HepG2 (cell line): ENCODE results near the gene KCTD21. TPM values are rescaled to one million over a fixed set of nuclear protein-coding genes. Genes with fewer than 3 reads are reported as not detected.

Experiments
- ATAC-seq: fragments of 200-7000 bp; cut with Tn5 transposase; 3 replicates; pipeline ENCODE4 v1.9.1; 2020; ENCODE audit warnings: mild to moderate bottlenecking, moderate library complexity
- BruUV-seq: library from RNA; stranded (reverse); fragments of 400-500 nt; replicated peaks from 2 replicates; lab custom pipeline; 2021; lab: Mats Ljungman, UMichigan
- CTCF ChIA-PET: fragments of 300-600 bp; formaldehyde crosslinking; extraction: SDS; loops from one replicate; lab custom pipeline; 2021; ENCODE audit warnings: low total read pairs, inconsistent platforms, low intra/inter-chr PET ratio; lab: Yijun Ruan, JAX
- POLR2A ChIA-PET: fragments of 350-600 bp; sonication (Branson Sonifier 250); formaldehyde crosslinking; loops from one replicate; lab custom pipeline; 2020; ENCODE audit warnings: antibody characterized with exemption, inconsistent platforms; lab: Yijun Ruan, JAX
- DNase-seq: peaks from one replicate; pipeline ENCODE4 v3.0.0-alpha.2; 2015; ENCODE audit warnings: low spot score
- FAIRE-seq: peaks from 3 replicates; lab custom pipeline; 2011; peaks lifted over from hg19 to GRCh38; lab: Jason Lieb, UNC
- H2AFZ ChIP-seq: one replicate; pipeline ENCODE4 v1.6.1; 2011; ENCODE audit warnings: low read length, inconsistent platforms
- H3K27ac ChIP-seq: fragments of 300-600 bp; 3 replicates; pipeline ENCODE4 v1.8.0; 2011; ENCODE audit warnings: mixed run types, mild to moderate bottlenecking, mixed read lengths, low read length, inconsistent platforms; ENCODE audit not compliant: insufficient read depth; ENCODE audit errors: extremely low read length
- H3K27me3 ChIP-seq, 2 experiments: fragments of 200-600 bp in 1 of 2; 2 replicates in 1 of 2; 3 replicates in 1 of 2; pipeline versions ENCODE4 v1.6.0 to v1.8.0; 2011; ENCODE audit warnings: low read length in 2 of 2, mild to moderate bottlenecking in 2 of 2, moderate library complexity in 2 of 2, inconsistent platforms in 1 of 2; ENCODE audit not compliant: insufficient read depth in 2 of 2, control insufficient read depth in 1 of 2
- H3K36me3 ChIP-seq, 2 experiments: fragments of 200-600 bp in 1 of 2; replicated peaks in 1 of 2; 2 replicates in 1 of 2; 3 replicates in 1 of 2; pipeline versions ENCODE4 v1.5.1 to v1.8.0; 2011; ENCODE audit warnings: low read length in 2 of 2, inconsistent platforms in 1 of 2; ENCODE audit not compliant: insufficient read depth in 2 of 2, control insufficient read depth in 1 of 2
- H3K4me1 ChIP-seq: 2 replicates; pipeline ENCODE4 v1.5.1; 2012; ENCODE audit warnings: low read length, inconsistent platforms; ENCODE audit not compliant: insufficient read depth
- H3K4me2 ChIP-seq: 2 replicates; pipeline ENCODE4 v1.6.0; 2011; ENCODE audit warnings: low read depth, low read length, inconsistent platforms
- H3K4me3 ChIP-seq, 3 experiments: fragments of 200-600 bp in 1 of 3; sonication (generic), shearing (Covaris generic) in 1 of 3; replicated peaks in 1 of 3; 2 replicates each; pipeline ENCODE4 v1.5.1; 2011 to 2016; ENCODE audit warnings: low read length in 3 of 3, inconsistent platforms in 2 of 3, low read depth in 2 of 3, mild to moderate bottlenecking in 2 of 3, control low read depth in 1 of 3, mixed read lengths in 1 of 3; ENCODE audit not compliant: insufficient read depth in 1 of 3
- H3K79me2 ChIP-seq: one replicate; pipeline ENCODE4 v1.6.1; 2011; ENCODE audit warnings: low read length, inconsistent platforms; ENCODE audit not compliant: insufficient read depth
- H3K9ac ChIP-seq: 2 replicates; pipeline ENCODE4 v1.6.0; 2011; ENCODE audit warnings: mild to moderate bottlenecking, low read depth, low read length, inconsistent platforms; ENCODE audit not compliant: insufficient read depth
- H3K9me3 ChIP-seq: 2 replicates; pipeline ENCODE4 v1.5.1; 2012; ENCODE audit warnings: mild to moderate bottlenecking, low read length
- H4K20me1 ChIP-seq: 2 replicates; pipeline ENCODE4 v1.6.0; 2011; ENCODE audit warnings: inconsistent platforms, mild to moderate bottlenecking, low read length, moderate library complexity; ENCODE audit not compliant: insufficient read depth
- ELF1 ChIP-seq: sonication (generic); formaldehyde crosslinking; IDR thresholded peaks from 2 replicates; pipeline ENCODE4 v1.4.0; 2020; ENCODE audit warnings: missing genetic modification reagents
- FOXM1 ChIP-seq: sonication (generic); formaldehyde crosslinking; IDR thresholded peaks from 2 replicates; pipeline ENCODE4 v1.5.0; 2020; ENCODE audit warnings: missing genetic modification reagents
- GTF3A ChIP-seq: sonication (generic); formaldehyde crosslinking; conservative IDR thresholded peaks from 2 replicates; pipeline ENCODE4 v1.4.0; 2020; ENCODE audit warnings: mild to moderate bottlenecking, missing genetic modification reagents
- HOXD1 ChIP-seq: sonication (generic); formaldehyde crosslinking; IDR thresholded peaks from 2 replicates; pipeline ENCODE4 v1.5.0; 2020; ENCODE audit warnings: missing genetic modification reagents
- IRF2 ChIP-seq: IDR thresholded peaks from 2 replicates; pipeline ENCODE4 v1.6.1; 2018; ENCODE audit warnings: missing genetic modification reagents, missing compliant biosample characterization
- KAT7 ChIP-seq: IDR thresholded peaks from 2 replicates; pipeline ENCODE4 v1.6.1; 2018; ENCODE audit warnings: borderline replicate concordance, missing compliant biosample characterization
- KDM5A ChIP-seq: fragments of 200-600 bp; sonication (generic); IDR thresholded peaks from 2 replicates; pipeline ENCODE4 v1.7.0; 2018; ENCODE audit warnings: antibody characterized with exemption, mild to moderate bottlenecking, low read length, borderline replicate concordance
- NCOA2 ChIP-seq: sonication (generic); formaldehyde crosslinking; IDR thresholded peaks from 2 replicates; pipeline ENCODE4 v1.8.0; 2022; ENCODE audit warnings: inconsistent platforms
- TARDBP ChIP-seq: sonication (generic); formaldehyde crosslinking; IDR thresholded peaks from 2 replicates; pipeline ENCODE4 v1.8.0; 2022; ENCODE audit warnings: mild to moderate bottlenecking, missing genetic modification reagents
- U2AF1 ChIP-seq: fragments of 200-400 bp; formaldehyde crosslinking; optimal IDR thresholded peaks from 2 replicates; pipeline ENCODE3; 2017; ENCODE audit warnings: mild to moderate bottlenecking, low read depth, low read length
- ZBTB21 ChIP-seq: sonication (generic); formaldehyde crosslinking; IDR thresholded peaks from 2 replicates; pipeline ENCODE4 v1.4.0; 2020; ENCODE audit warnings: missing genetic modification reagents
- ZNF350 ChIP-seq: sonication (generic); formaldehyde crosslinking; IDR thresholded peaks from 2 replicates; pipeline ENCODE4 v1.4.0; 2020; ENCODE audit warnings: mild to moderate bottlenecking, low read depth, missing genetic modification reagents, borderline replicate concordance
- ZZZ3 ChIP-seq: sonication (generic); formaldehyde crosslinking; IDR thresholded peaks from 2 replicates; pipeline ENCODE4 v1.4.0; 2020; ENCODE audit warnings: missing genetic modification reagents, mild to moderate bottlenecking, borderline replicate concordance
- WGBS: methylation state at CpG from one replicate; pipeline ENCODE4 v1.1.6; 2017; ENCODE audit warnings: low lambda C conversion rate; 5-methylcytosine and 5-hydroxymethylcytosine counted together
- in situ Hi-C: cut with HindIII; loops from 2 replicates; pipeline ENCODE4 v1.10.0; 2017; ENCODE audit warnings: low pct_unique_long_range_greater_than_20kb; ENCODE audit not compliant: extremely low pct_ligation_motif_present
- intact Hi-C: fragments of 100-400 bp; cut with micrococcal nuclease; formaldehyde crosslinking; loops from one replicate; pipeline ENCODE4 v1.10.0; 2022; ENCODE audit not compliant: unreplicated experiment
- polyA plus RNA-seq, 8 experiments: library from polyadenylated mRNA; depleted of rRNA in 3 of 8; stranded (reverse) in 7 of 8; unstranded in 1 of 8; fragments of >200 nt; fragmentation: Illumina TruSeq in 4 of 8; extraction: Trizol in 4 of 8; gene quantifications; 2 replicates each; pipeline versions ENCODE4 v1.2.1 to v1.2.3, GENCODE V29; 2011 to 2016; ENCODE audit warnings: low read depth in 4 of 8, missing spikeins in 1 of 8, mixed read lengths in 1 of 8; ENCODE audit not compliant: insufficient read depth in 1 of 8
- total RNA-seq, 5 experiments: library from RNA; depleted of rRNA; stranded (reverse); fragments of >200 nt; fragmentation: Illumina TruSeq; extraction: Trizol; gene quantifications; 2 replicates each; pipeline ENCODE4 v1.2.3, GENCODE V29; 2016; ENCODE audit warnings: low read depth in 1 of 5
- TF ChIP-seq, protein P1 (sequence below): sonication (generic); formaldehyde crosslinking; conservative IDR thresholded peaks from 2 replicates; pipeline ENCODE4 v1.4.0; 2020; ENCODE audit warnings: missing genetic modification reagents

The KCTD21 gene
- total and polyA plus RNA-seq, 2 of the 13 experiments (the other 11 are each of a cell fraction or from before 2014, with no cell fraction given), result 3.1 to 13.5 TPM

DNA sequence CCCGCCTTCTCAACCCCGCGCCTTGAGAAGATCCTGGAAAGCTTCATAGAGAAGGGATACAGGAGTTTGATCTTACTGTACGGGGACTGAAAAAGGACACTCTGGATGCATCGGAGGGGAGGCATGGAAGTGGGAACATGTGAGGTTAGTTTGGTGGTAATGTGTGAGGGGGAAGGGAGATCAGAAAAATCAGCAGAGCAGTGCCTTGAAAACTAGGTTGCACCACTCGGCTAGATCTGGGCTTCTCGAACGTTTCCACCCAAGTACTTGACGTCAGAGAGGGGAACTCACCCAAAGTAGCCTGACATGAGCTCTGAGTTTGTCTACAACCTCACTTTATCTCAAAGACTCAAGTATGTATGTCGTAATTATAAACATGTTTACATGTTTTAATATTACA lies 14.8 kb upstream of the KCTD21 start:
- FAIRE-seq (no peak), DNase-seq (no peak), ATAC-seq (no peak; the same call in 2 of the 3 replicates)
- Histone ChIP-seq H3K36me3 (peaks cover 10 to 34% of the 10 kb centered on the region in 2 experiments; a peak in 4 of 5 replicates), H3K4me1 (peaks cover 46% of the 10 kb centered on the region), H3K4me2 (peak overlapping the region; percentile 58), H3K79me2 (no peaks in the 10 kb centered on the region), H3K9ac (peak overlapping the region; percentile 47), H3K27me3 (no peaks in the 10 kb centered on the region), H2AFZ (no peak overlapping the region), H3K27ac (peak overlapping the region; percentile 61), H3K9me3 (no peaks in the 10 kb centered on the region), H3K4me3 (no peak overlapping the region; a peak in 1 of 6 replicates), H4K20me1 (no peaks in the 10 kb centered on the region)
- intact Hi-C loops, result loop anchor here (1.0 to 2.0 kb wide), 2 partner anchors 14 to 214 kb away; partner anchors contain the start of genes GAB2, KCTD21 and USP35
- CTCF ChIA-PET, result no interaction called here
- TF ChIP-seq, protein P1, sequence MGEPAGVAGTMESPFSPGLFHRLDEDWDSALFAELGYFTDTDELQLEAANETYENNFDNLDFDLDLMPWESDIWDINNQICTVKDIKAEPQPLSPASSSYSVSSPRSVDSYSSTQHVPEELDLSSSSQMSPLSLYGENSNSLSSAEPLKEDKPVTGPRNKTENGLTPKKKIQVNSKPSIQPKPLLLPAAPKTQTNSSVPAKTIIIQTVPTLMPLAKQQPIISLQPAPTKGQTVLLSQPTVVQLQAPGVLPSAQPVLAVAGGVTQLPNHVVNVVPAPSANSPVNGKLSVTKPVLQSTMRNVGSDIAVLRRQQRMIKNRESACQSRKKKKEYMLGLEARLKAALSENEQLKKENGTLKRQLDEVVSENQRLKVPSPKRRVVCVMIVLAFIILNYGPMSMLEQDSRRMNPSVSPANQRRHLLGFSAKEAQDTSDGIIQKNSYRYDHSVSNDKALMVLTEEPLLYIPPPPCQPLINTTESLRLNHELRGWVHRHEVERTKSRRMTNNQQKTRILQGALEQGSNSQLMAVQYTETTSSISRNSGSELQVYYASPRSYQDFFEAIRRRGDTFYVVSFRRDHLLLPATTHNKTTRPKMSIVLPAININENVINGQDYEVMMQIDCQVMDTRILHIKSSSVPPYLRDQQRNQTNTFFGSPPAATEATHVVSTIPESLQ (CRISPR knock-in tag), result no peak
- no peak for TF ChIP-seq U2AF1
- TF ChIP-seq GTF3A, result no peak
- no peak for TF ChIP-seq NCOA2 (CRISPR knock-in tag)
- 0 out of 2 replicates have a peak, but pooled peaks have one; percentile 1 for TF ChIP-seq ZNF350 (CRISPR knock-in tag)
- no peak for TF ChIP-seq HOXD1
- TF ChIP-seq ELF1, result no peak
- no peak for TF ChIP-seq ZBTB21 (CRISPR knock-in tag)
- TF ChIP-seq IRF2 (CRISPR knock-in tag), result no peak
- 0 out of 2 replicates have a peak, but pooled peaks have one; percentile 16 for TF ChIP-seq KAT7 (CRISPR knock-in tag)
- TF ChIP-seq FOXM1 (CRISPR knock-in tag), result no peak
- no peak for TF ChIP-seq ZZZ3
- TF ChIP-seq KDM5A, result no peak
- no peak for TF ChIP-seq TARDBP (CRISPR knock-in tag)
- POLR2A ChIA-PET, result interaction anchor here (0.9 to 2.0 kb wide), 7 partner anchors 11 to 124 kb away, joined by 3 to 17 read pairs (median 7); partner anchors contain the start of genes ALG8, KCTD21, NDUFC2 and USP35
- in situ Hi-C loops, result no loop called here
- 83% methylated on average over 10 of the region's 10 CpGs for WGBS
- no TSS peak for BruUV-seq
